COR-L47 (cell line): ENCODE results near the gene RAB4A.
"Not testable (repeated sequence)": the region's sequence is repeated elsewhere in the genome, so short reads cannot be mapped to it uniquely, and the experiment has no call there.

Source experiments
- DNase-seq: peaks from one replicate; lab custom pipeline; 2025; lab: John Stamatoyannopoulos, UW

RAB4A gene

DNA sequence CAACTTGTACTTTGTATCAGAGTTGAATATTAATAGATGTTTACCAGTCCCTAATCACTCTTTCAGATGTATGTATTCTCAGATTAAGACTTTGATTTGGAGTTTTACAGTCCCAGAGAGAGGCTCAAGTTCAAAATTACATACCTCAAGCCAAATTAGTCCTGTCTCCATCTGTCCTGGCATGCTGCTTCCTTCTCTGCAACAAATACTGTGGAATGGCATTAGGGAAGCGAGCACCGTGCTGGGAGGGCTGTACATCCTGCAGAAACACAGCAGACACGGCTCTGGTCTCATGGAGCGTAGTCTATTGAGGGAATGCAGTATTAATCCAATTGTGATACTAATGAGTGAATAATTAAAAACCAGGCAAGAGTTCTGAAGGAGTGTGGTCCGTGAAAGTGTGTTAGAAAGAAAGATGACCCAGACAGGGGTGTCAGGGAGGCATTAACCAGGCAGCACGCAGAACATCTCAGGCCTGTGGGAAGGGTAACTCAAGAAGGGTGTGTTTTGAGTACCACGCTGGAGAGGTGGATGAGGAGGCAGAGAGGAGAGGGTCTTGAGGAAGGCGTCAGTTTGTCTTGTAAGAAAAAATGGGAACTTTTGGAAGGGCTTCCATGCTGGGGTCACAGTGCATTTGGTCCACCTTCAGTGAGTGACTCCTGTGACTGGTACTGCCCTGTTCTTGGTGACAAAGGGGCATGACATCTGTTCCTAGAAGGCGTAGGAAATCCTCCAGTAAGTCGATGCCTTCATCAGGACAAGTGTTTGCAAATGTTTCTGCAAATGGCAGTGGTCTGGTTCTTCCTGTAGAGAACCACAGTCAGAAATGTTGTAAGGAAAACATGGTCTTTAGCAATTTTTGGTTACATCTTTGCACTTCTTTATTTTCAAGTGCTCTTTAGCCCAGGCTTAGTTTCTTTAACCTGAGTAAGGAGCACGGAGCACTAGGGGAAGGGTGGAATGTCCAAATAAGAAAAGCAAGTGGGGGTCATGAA, 1.6 kb downstream of the RAB4A start:
- no peak for DNase-seq

DNA sequence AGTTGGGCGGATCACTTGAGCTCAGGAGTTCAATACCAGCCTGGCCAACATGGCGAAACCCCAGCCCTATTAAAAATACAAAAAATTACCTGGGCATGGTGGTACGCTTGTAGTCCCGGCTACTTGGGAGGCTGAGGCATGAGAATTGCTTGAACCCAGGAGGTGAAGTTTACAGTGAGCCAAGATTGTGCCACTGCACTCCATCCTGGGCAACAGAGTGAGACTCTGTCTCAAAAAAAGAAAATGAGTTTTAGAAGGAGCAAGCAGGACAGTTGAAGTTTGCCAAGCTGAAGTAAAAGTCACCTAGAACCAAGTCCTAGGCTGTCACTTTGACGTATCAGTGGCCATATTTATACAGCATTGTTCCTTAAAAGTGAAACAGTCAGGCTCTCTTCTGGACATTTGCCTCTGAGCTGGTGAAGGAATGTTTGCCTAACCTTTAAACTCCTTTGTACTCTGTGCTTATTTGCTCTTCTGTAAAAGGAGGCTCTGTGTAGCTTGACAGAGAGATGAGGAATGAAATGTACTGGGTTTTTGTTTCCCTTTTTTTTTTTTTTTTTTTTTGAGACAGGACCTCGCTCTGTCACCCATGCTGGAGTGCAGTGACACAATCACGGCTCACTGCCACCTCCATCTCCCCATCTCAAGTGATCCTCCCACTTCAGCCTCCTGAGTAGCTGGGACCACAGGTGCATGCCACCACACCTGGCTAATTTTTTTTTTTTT, 2.8 kb downstream of the RAB4A start:
- no peak for DNase-seq

DNA sequence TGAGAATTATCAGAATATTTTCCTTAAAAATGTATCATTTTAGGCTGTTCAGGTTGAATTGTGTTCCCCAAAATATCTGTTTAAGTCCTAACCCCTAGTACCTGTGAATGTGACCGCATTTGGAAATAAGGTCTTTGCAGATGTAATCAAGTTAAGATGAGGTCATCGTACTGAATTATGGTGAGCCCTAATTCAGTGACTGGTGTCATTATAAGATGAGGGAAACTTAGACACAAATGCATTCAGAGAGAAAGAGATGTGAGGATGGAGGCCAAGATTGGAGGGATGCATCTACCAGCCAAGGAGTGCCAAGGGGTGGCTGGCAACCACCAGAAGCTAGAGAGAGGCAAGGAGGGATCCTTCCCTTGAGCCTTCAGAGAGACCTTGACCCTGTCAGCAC, 4.1 kb downstream of the RAB4A start:
- no peak for DNase-seq

DNA sequence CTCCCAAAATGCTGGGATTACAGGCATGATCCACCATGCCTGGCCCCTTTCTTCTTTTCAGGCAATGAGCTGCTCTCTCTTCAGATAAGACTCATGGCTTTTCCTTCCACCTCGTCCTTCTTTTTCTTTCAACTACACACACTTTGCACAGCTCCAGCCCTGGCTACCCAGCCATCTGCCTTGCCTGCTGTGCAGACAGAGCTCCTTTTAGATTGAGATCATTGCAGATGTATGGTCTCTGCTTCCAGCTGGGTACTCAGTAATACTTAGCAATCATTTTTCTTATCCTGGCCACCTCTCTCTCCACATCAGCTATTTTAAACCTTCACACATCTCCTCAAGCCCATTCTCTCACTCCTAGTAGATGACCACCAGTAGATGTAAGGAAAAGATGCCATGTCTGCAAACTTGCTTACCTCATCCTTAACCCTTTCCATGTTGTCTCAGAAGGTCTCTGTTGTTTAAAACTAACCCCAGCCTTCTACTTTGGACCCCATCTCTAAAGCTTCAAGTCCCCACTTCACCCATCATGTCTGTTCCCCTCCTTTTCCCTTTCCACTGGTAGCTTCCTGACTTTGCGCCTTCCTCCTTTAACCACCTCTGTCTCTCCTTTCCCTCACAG, 7.3 kb downstream of the RAB4A start:
- no peak for DNase-seq

DNA sequence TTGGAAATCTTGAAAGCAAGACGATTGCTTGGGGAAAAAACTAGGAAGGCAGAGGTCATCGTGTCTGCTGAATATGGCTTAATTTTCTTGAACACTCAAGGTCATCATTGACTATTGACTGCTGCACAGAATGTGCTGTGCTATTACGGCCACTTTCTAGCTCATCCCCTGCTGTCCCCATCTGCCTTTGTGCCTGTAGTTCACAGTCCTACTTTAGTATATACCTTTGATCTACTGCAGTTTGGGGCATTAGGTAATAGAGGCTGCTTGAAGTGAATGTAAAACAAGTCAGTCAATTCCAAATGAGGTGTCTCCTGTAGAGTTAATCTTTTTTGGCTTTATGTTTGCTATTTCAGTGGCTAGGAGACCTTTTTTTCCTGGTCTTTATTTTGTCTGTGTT, 8.3 kb downstream of the RAB4A start:
- DNase-seq = no peak

DNA sequence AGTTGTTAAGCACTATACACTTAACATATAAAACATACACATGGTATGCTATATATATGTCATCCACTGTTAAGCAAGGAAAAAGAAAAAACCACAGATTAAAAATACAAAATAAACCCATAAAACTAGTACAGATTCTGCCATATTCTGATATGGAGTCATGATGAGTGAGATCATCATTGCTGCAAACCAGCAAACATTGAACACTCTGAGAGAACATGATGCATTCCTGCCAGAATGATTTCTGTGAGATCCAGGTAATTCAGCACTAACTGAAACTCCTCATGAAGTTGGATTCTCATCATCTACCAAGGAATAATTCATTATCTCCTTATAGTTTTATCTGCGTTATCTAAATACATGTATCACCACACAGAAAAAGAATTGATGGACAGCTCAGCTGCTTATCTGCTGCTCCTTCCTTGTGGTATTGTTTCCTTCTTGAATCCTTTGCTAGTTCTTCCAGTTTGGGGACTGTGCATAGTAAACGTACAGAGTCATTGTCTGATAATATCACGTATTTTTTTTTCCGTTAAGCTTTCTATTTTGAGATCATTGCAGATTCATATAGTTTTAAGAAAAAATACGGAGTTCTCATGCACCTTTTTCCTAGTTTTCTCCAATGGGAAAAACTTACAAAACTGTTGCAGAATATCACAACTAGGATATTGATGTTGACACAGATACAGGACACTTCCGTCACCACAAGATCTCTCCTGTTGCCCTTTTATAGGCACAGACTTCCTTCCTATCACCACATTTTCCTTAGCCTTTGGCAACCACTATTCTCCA, 9.3 kb downstream of the RAB4A start:
- DNase-seq = no peak

DNA sequence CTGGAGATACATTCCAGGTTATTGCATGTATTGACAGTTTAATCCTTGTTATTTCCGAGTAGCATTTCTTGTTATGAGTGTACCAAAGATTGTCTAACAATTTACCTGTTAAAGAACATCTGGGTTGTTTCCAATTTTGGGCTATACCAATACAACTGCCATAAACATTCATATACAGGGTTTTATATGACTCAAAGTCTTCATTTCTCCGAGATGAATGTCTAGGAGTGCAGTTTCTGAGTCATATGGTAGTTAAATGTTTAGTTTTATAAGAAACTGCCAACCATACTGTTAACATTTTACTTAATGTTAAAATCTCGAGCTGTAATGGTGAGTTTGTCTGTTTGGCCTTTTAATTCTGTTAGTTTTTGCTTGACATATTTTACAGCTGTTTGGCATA, 10.0 kb downstream of the RAB4A start:
- no peak for DNase-seq

DNA sequence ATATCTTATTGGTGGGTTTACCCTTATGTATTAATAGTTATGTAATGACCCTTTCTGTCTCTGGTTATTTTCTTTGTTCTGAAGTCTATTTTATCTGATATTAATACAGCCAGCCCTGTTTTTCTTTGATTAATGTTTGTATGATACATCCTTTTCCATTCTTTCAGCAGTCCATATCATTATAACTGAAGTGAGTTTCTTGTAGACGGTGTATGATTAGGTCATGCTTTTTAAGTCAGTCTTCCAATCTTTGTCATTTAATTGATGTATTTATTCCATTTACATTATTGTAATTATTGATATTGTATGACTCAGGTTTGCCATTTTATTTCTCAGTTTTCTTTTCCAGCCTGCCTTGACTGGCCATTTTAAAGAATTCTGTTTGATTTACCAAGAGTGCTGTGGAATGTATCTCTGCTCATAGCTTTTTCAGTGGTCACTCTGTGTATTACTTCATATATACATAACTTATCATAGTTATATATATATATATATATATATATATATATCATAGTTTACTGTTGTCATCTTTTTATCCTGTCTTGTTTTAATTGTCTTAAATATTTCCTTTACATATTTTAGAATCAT, 10.5 kb downstream of the RAB4A start:
- no peak for DNase-seq

DNA sequence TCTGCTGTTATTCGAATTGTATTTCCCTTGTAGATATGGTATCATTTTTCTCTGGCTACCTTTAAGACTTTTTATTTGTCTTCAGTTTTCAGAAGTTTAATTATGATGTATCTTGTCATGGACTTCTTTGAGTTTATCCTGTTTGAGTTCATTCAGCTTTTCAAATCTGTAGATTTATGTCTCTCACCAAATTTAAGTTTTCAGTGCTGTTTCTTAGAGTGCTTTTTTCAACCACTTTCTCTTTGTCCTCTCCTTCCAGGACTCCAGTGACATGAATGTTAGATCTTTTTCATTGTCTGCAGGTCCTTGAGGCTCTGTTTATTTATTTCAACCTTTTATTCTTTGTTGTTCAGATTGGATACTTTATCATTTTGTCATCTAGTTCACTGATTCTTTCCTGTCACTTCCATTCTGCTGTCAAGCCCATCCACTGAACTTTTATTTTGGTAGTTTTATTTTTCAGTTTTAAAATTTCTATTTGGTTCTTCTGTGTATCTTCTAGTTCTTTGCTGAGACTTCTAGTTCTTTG, 11.4 kb downstream of the RAB4A start:
- DNase-seq = no peak

DNA sequence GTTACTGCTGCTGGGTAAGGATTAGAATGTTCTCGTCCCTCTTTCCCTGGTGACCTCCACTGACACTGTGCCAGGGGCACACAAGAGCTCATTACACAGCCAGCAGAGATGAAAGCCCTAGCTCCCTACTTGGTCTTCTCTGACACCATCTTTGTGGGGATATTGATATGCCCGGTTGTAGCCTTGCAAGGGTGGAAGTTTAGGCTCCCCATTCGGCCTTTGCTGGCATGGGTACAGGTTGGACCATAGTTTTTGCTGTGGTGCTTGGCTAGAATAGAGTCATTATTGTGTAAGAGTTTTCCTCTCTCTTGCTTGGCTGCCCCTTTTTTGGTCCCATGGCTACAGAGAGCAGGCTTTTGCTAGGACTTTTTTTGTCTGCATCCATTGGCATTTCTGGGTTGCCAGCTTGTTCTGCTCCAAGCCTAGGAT, 12.3 kb downstream of the RAB4A start:
- DNase-seq = no peak

DNA sequence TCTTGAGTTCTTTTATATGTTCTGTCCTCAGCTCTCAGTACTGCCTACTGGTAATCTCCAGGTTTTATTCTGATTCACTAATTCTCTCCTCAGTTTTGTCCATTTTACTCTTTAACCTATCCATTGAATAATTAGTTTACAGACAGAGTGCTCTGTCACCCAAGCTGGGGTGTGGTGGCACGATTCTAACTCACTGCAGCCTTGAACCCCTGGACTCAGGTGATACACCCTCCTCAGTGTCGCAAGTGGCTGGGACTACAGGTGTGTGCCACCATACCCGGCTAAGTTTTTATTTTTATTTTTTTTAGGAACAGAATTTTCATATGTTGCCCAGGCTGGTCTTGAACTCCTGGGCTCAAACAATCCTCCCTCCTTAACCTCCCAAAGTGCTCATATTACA, 14.0 kb downstream of the RAB4A start:
- no peak for DNase-seq

DNA sequence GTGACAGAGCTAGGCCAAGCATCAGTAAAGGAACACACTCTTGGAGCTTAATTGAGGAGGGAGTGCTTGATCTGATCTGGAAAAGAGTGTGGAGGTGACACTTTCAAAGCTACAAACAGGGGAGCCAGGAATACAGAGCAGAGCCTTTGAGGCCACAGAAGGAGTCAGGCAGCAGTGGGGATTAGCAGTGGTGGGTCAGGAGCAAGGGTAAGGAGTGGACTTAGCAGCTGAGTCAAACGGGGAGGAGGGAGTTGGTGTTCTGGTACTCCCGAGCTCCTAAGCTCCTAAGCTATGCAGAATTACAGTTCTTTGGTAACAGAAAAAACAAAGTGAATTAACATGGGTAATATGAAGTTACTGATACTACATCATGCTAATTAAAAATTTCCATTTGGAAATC, 14.5 kb downstream of the RAB4A start:
- DNase-seq = no peak

DNA sequence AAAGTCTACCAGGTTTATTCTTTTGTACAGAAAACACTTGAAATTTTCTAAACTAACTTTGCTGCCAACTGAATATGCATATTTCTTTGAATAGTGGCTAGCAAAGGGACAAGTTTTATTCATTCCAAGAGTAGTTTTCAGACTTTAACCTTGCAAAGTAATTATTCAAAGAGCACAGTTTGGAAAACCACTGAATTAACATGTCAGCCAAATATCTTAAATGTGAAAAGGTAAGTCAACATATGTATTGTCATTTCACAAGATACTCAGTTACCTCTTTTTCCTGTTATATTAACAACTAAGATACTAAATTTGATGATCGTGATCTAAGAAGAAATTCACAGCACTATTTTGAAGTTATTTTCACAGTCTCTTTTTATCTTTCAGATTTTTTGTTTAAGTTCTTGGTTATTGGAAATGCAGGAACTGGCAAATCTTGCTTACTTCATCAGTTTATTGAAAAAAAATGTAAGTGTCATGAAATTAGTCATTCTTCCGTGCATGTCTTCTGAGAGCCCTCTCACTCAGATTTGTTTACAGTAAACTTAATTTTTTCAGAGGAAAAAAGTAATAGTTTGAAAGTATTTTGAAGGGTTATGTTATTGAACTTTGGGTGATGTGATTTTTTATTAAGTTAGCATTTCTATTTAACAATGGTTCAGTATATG, 15.3 kb downstream of the RAB4A start:
- no peak for DNase-seq

DNA sequence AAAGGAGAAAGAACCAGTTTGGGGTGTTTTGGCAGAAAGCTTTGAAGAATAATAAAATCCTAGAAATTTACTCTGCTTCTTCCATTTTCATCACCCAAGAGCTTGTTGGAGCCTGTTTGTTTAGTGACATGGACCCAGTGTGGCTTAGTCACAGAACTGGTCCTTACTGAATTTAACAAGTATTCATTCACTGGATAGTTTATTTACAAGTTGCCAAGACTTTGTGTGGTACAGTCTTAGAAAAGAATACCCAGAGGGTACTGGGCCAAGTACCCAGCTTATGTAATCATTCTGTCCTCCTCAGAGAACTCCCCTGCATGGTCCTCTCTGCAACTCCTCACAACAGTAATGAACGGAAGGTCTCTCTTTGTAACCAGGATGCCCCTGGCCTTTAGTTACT, 16.4 kb downstream of the RAB4A start:
- no peak for DNase-seq

DNA sequence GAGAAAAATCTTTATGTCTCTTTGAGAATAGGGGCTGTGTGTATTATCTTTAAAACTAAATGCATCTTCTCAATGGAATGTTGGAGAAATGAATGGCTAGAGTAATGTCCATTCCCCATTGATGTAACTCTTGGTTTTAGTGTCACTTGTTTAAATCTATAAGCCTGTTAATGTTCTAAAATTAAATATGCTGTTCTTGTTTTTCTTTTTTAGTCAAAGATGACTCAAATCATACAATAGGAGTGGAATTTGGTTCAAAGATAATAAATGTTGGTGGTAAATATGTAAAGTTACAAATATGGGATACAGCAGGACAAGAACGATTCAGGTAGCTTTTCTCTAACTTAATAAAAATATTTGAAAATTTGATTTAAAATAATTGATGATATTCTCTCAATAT, 17.6 kb downstream of the RAB4A start:
- no peak for DNase-seq

DNA sequence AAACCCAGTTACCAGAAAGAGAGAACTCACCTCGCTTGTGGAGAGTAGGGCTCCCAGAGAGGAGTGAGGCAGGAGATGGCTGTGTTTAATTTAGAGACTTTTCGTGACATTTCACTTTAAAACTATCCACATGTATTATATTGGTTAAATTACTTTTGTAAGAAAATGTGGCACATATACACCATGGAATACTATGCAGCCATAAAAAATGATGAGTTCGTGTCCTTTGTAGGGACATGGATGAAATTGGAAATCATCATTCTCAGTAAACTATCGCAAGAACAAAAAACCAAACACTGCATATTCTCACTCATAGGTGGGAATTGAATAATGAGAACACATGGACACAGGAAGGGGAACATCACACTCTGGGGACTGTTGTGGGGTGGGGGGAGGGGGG, 20.8 kb downstream of the RAB4A start:
- DNase-seq = not testable (repeated sequence)

DNA sequence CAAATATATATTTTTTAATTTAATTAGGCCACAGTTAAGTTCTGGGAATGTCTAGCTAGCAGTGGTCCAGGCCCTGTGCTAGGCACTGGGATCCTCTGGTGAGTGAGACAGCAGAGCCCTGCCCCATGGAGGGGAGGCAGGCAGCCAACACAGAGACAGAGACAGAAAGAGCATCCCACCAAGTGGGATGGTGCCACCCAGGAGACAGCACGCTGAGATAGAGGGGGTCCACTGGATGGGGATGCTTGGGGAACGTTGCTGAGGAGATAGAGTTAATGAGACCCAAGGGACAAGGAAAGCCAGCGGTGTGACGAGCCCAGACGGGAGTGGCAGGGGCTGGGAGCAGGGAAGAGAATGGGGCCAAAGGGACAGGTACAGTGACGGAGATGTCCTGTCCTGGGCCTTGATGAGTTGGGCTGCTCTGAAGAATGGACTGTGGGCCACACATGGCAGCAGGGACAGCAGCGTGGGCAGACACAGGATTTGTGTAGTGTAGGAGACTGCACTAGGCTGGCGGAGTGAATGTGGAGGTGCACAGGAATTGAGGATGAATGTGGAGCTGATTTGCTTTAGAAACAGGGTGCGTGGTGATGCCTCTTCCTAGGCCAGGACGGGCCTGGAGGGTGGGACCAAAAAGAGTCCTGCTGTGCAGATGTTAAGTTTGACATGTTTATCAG, 22.8 kb downstream of the RAB4A start:
- no peak for DNase-seq

DNA sequence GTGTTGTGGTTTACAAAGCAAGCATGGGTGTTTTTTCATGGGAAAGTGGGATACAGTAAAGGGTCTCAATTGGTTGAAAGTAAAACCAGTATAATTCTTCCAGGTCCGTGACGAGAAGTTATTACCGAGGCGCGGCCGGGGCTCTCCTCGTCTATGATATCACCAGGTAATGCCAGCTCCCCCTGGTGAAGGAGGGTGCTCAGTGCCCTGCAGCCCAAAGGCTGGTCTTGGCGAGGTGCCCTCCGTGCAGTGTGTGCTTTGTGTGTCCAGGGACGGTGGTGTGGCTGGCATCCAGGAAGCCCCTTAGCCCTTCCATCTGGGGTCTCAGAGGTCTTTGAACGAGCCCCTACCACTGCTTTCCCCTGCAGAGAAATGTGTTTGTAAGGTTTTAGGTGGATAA, 24.8 kb downstream of the RAB4A start:
- no peak for DNase-seq

DNA sequence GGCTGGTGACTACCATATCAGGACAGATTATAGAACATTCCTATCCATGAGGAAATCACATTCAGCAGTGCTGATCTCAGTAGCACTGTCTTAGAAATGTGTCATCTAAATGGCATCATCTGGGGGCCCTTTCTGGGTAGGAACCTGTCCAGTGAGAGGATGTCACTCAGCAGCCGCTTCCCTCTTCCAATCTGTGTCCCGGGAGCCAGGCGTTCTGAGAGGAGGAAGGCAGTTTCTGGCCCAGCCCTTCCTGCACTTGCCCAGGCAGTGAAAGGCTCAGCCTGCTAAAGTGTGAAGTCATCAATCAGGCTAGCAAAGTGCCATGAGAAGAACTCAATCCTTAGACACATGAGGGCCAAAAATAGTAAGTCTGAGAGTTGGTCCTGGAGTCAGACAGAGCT, 25.6 kb downstream of the RAB4A start:
- no peak for DNase-seq

DNA sequence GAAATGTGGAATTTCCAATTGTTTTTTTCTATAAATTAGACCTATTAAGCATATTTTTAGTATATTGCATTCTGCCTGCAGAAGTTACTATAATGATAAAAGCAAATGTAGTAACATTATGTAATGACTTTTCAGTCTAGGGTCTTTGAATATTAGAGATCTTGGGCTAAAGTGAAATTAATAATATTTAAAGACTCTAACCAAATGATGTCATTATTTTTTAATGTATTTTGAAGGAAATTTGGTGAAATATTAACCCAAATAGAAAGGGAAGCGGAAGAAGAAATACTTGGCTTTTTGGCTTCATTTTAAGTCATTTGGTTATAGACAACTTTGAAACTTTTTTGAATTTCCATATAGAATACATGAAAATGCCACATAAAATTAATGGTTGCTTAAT, 26.8 kb downstream of the RAB4A start:
- DNase-seq = no peak
